H54 (cell line): ENCODE data around the gene TUBB1.

Source experiments
- DNase-seq: peaks from one replicate; pipeline ENCODE4 v3.0.0; 2011; ENCODE audit warnings: low spot score, mixed read lengths; ENCODE audit not compliant: insufficient read length
- FAIRE-seq: peaks from 3 replicates; lab custom pipeline; 2011; peaks lifted over from hg19 to GRCh38; lab: Jason Lieb, UNC
- POLR2A ChIP-seq: IDR thresholded peaks from 2 replicates; pipeline ENCODE4 v1.6.1; 2011; ENCODE audit warnings: low read depth, mild to moderate bottlenecking, low read length

Gene TUBB1

GRCh38 chr20:59069026-59069425 lies 49.8 kb downstream of the TUBB1 start:
- FAIRE-seq (no peak), DNase-seq (no peak)
- no peak for TF ChIP-seq POLR2A

- TF ChIP-seq POLR2A, result no peak
- no peak for FAIRE-seq
- no peak for DNase-seq
These were observed 52.0 kb downstream of the TUBB1 start for GRCh38 chr20:59071216-59071615.

GRCh38 chr20:59073582-59073981 lies 54.4 kb downstream of the TUBB1 start:
- DNase-seq (no peak), FAIRE-seq (no peak)
- TF ChIP-seq POLR2A, result no peak

GRCh38 chr20:59074456-59074855 lies 55.2 kb downstream of the TUBB1 start:
- DNase-seq (no peak), FAIRE-seq (peak; percentile 52)
- TF ChIP-seq POLR2A, result no peak

DNA sequence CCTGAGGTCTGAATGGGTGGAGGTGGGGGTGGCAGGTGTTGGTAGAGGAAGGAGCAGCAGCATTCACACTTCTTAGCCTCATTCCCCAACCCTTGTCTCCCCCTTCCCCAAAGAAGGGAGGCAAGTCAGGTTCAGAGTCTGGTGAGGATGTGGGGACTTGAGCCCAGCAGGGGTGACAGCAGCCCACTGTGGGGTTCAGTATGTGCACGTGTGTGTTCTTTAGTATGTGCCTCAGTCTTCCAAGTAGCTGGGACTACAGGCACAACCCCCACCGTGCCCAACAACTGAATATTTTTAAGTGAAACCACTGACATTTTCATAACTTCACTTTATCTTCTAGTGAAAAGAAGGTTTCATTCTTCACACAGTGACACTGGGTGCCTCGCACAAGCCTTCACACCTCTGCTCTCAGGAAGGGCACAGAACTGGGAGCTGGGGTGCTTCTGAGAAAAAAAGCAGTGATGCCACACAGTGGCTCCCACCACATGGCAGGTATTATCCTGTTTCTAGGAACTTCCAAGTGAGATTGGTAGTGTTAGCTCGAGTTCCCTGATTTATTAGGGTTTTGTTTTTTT lies 56.8 kb downstream of the TUBB1 start:
- no peak for TF ChIP-seq POLR2A
- FAIRE-seq (no peak), DNase-seq (no peak)
